H4 (cell line): ENCODE results near the gene PARD6B. TPM values are rescaled to one million over a fixed set of nuclear protein-coding genes. Genes with fewer than 3 reads are reported as not detected.
"Not testable (repeated sequence)": the region's sequence is repeated elsewhere in the genome, so short reads cannot be mapped to it uniquely, and the experiment has no call there.

ENCODE experiments used
- DNase-seq: peaks from one replicate; pipeline ENCODE4 v3.0.0-alpha.2; 2015; ENCODE audit warnings: low spot score
- total RNA-seq: library from RNA; depleted of rRNA; stranded (reverse); fragments of >200 nt; shearing (Covaris generic); gene quantifications from 2 replicates; pipeline ENCODE4 v1.2.3, GENCODE V29; 2014

PARD6B gene
- total RNA-seq, 1 experiment from 2014 or later: 3.3 TPM

DNA sequence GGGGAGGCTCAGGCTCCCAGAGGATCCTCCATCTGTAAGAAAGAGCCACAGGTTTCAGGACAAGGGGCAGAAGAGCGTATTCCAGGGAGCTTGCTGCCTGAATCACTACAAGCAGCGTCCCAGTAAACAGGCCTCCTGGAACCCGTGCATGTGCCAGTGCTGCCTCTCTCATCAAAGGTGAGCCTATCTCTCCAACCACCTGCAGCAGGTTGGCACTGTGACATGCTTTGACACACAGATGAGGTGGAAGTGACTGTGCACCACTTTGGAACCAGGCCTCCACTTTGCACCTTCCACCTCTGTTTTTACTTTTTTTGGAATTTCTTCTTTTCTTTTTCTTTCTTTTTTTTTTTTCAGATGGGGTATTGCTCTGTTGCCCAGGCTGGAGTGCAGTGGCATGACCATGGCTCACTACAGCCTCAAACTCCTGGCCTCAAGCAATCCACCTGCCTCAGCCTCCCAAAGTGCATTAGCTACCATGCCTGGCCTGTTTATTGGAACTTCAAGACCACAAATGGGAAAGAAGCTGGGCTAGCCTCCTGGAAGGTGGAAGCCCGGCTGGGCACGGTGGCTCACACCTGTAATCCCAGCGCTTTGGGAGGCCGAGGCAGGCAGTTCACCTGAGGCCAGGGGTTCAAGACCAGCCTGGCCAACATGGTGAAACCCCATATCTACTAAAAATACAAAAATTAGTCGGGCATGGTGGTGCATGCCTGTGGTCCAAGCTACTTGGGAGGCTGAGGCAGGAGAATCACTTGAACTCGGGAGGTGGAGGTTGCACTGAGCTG, 27.5 kb upstream of the PARD6B start:
- not testable (repeated sequence) for DNase-seq

- DNase-seq: no peak
These were observed 26.9 kb upstream of the PARD6B start for GRCh38 chr20:50704514-50704913.

- no peak for DNase-seq
These were observed 26.4 kb upstream of the PARD6B start for GRCh38 chr20:50704971-50705370.

DNA sequence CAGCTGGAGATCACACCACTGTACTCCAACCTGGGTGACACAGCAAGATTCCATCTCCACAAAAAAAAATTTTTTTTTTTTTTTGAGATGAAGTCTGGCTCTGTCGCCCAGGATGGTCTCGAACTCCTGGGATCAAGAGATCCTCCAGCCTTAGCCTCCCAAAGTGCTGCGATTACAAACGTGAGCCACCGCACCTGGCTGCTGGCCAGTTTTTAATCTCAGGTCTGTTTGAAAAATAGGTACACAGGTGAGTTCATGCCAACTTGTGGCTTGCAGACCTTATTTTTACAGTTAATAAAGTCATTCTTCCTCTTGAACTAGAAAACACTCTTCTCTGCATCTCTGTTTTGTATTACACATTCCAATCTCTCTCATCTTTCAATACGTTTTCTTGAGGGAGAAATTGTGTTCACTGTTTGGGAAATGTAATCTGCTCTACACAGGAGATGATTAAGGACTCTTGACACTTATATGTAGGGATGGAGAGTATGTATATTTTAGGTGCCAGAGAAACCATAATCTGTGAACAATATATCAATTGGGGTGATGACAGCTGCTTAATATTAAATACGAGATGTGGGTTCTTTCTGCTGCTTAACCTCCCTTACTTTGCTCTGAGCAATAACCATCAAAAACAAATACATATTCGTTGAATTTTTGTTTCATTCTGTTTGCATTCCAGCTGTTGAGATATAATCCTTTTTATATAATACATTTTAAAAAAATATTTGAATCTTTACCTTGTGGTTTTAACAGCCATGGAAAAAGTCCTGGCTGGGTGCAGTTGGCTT, 22.3 kb upstream of the PARD6B start:
- no peak for DNase-seq

GRCh38 chr20:50709636-50709973, 21.8 kb upstream of the PARD6B start:
- DNase-seq: no peak

GRCh38 chr20:50710492-50711063, 20.8 kb upstream of the PARD6B start:
- DNase-seq: no peak

GRCh38 chr20:50711113-50711825, 20.1 kb upstream of the PARD6B start:
- no peak for DNase-seq

DNA sequence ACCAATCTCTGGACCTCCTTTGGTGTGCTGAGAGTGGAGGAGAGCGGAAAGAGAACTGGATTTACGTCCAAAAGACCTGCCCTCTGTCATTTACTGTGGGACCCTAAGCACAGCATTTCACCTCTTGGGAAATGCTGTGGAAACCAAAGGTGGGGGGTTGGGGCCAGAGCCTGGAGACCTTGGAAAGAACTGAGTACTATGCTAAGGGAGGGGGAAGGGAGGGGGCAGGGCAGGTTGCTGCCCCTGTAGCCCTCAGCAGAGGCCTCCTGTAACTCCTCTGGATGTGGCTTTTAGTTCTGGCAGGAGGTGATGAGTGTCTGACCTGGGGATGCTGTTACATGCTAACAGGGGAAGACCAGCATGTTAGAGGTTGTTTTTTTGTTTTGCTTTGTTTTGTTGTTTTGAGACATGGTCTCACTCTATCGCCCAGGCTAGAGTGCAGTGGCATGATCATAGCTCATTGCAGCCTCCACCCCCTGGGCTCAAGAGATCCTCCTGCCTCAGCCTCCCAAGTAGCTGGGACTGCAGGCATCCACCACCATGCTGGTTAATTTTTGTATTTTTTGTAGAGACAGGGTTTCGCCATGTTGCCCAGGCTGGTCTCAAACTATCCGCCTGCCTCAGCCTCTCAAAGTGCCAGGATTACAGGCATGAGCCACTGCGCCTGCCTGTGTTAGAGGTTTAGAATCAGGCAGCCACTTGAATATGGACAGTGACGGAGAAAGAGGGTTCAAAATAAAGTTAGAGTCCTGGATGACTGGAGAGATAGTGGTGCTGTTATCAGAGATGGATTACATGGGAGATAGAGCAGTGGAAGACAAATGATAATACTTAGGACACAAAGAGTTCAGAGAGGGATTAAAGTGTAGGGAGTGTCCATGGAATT, 18.4 kb upstream of the PARD6B start:
- no peak for DNase-seq

DNA sequence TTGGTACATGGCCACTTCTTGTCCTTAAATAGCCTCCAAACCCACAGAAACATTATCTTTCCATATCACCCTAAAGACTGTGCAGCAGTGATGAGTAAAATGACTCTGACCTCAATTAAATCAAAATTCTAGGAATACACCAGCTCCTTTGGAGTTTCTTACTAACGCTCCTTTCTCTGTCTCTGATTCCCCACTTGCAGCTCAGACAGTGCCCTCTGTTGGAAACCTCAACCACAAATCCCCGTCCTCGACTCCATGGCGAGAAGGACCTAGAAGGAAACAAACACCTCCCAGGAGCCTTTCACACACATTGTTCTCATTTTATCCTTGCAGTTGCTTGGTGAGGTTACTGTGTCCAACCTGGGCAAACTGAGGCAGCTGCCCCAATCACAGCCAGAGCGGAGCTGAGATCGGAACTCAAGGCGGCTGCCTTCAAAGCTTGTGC, 17.7 kb upstream of the PARD6B start:
- no peak for DNase-seq

GRCh38 chr20:50714426-50714825, 17.0 kb upstream of the PARD6B start:
- not testable (repeated sequence) for DNase-seq

DNA sequence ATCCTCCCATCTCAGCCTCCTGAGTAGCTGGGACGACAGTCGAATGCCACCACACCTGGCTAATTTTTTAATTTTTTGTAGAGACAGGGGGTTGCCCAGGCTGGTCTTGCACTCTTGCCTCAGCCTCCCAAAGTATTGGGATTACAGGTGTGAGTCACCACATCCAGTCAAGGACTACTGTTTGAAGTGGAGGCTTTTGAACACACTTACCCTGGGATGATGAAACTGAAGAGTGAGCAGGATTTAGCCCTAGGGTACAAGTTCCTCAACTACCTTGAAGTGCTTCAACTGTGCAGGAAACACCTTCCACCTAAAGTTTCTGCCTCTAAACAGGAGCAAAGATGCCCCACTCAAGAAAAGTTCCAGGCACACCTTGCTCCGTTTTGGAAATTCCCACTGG, 15.7 kb upstream of the PARD6B start:
- no peak for DNase-seq

DNA sequence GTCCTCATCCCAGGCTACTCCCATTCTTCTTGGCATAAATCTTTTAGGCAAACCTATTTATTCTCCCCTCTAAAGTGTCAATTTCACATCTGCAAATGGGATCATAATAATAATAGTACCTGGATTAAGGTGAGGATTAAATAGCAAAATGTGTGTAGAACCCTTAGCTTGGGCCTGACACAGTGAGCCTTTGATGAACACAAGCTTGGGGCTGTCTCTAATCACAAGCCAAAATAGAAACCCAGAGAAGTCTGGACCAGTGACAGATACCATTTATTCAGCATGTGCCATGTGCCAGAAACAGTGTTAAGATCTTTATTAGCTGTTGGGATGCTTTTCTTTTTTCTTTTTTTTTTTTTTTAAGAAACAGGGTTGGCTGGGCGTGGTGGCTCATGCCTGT, 14.9 kb upstream of the PARD6B start:
- DNase-seq: no peak

- DNase-seq: no peak
These were observed 14.1 kb upstream of the PARD6B start for GRCh38 chr20:50717312-50717711.

- peak; percentile 39 for DNase-seq
These were observed 13.2 kb upstream of the PARD6B start for GRCh38 chr20:50717974-50718761.

GRCh38 chr20:50719328-50719727, 12.1 kb upstream of the PARD6B start:
- DNase-seq: no peak

DNA sequence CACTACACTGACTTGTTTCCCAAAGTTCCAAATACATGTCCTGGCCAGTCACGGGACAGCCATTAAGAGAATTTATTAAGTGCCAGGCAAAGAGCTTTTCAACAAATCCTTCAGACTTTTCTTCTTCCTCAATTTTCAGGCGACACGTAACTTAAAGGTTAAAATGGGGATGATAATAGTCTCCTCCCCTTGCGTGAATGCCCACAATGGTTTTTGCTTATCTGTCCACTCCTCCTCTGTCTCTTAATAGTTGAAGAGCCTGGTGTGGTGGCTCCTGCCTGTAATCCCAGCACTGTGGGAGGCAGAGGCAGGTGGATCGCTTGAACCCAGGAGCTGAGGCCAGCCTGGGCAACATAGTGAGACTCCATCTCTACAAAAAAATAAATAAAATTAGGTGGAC, 11.4 kb upstream of the PARD6B start:
- DNase-seq: no peak

DNA sequence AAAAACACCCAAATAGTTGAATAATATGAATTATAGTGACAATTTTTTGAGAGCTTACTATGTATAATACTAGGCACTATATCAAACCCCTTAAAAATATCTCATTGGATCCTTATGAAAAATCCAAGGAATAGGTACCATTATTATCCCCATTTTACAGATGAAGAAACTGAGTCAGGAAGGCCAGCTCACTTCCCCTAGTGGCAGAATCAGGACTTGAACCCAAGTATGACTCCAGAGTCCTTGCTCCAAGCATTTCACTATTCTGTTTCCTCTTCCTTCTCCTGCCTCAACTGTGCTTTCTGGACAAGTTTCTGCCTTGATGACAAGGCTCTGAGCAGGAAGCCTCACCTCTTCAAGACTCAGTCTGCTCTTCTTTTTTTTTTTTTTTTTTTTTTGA, 10.8 kb upstream of the PARD6B start:
- no peak for DNase-seq

- DNase-seq: no peak
These were observed 9.5 kb upstream of the PARD6B start for GRCh38 chr20:50721881-50722281.

DNA sequence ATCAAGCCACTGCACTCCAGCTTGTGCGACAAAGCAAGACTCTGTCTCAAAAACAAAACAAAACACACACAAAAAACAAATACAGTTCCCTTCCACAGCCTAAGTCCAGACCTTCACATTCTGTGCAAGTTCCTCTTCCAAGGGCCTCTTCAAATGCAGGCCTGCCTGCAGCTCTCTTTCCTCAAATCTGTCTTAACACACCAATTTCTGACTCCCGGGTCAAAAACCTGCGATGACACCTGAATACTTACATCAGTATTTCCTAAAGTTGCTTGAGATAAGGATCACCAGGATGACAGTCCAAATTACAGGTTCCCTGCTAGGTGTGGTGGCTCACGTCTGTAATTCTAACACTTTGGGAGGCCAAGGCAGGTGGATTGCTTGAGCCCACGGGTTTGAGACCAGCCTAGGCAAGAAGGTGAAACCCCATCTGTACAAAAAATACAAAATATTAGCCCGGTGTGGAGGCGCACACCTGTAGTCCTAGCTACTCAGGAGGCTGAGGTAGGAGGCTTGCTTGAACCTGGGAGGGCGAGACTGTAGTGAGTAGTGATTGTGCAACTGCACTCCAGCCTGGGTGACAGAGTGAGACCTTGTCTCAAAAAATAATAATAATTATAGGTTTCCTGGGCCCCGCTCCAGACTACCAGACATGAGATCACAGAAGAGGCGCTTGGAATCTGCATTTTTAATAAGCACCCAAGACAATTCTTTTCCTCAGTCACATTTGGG, 8.8 kb upstream of the PARD6B start:
- no peak for DNase-seq

DNA sequence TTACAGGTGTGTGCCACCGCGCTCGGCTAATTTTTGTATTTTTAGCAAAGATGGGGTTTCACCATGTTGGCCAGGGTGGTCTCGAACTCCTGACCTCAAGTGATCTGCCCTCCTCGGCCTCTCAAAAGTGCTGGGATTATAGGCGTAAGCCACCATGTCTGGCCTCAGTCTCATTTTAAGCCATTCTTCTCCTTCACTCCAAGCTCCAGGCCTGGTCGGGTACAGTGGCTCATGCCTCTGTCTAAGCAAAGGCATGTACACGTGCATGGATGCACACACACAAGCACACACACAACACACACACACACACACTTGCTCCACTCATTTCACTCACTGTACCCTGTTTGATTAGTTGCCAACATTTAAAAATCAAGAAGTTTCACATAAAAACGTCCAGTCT, 7.7 kb upstream of the PARD6B start:
- no peak for DNase-seq
